Bone marrow (tissue), 2 donors: ENCODE results near the gene RAP1GDS1.
"Not testable (repeated sequence)": the region's sequence is repeated elsewhere in the genome, so short reads cannot be mapped to it uniquely, and the experiment has no call there.

Source experiments
- DNase-seq, 2 donors: peaks; one replicate each; lab custom pipeline; 2025; lab: John Stamatoyannopoulos, UW

RAP1GDS1 gene

GRCh38 chr4:98352396-98352795 lies 91.2 kb downstream of the RAP1GDS1 start:
- DNase-seq: peak in 1 of 2 donors; percentile 13

DNA sequence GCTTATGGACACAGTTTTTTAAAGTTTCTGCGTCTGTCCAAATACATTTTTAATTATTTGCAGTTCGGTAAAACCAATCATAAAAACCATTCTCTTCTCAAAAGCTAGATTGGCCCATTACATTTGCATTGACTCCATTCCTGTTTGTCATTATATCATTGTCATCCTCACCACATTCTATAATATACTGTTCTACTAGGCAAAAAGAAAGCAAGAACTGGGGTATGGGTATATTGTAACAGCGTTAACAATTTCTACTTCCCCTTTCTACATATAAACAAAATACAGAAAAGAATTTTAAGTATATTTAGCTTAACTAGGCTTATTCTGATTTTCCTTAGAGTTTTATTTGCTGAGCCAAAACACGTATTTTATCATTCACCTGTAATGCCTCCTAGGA lies 91.8 kb downstream of the RAP1GDS1 start:
- peak in 1 of 2 donors; percentile 60 for DNase-seq

DNA sequence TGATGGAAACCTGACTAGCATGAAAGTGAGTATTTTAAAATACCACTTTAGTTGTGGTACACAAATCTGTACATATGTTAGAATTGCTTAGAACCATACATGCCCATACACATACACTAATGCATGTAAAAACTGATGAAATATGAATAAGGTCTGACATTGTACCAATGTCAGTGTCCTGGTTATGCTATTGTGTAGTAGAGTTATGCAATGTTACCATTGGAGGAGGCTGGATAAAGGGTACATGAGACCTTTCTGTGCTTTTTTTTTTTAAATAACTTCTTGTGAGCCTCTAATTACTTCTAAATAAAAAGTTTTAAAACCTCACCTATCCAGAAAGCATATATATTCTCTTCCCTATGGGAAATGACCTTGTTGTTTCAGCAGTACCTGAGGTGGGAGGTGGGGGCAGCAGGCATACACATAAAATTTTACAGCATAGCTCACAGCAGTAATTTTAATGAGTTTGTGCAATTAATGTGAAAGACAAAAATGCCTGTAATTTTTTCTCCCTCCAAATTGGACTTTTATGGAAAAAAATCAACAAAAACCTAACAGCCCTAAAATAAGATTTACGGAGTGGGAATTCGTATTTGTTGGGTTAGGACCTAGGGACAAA lies 97.6 kb downstream of the RAP1GDS1 start:
- no peak for DNase-seq

DNA sequence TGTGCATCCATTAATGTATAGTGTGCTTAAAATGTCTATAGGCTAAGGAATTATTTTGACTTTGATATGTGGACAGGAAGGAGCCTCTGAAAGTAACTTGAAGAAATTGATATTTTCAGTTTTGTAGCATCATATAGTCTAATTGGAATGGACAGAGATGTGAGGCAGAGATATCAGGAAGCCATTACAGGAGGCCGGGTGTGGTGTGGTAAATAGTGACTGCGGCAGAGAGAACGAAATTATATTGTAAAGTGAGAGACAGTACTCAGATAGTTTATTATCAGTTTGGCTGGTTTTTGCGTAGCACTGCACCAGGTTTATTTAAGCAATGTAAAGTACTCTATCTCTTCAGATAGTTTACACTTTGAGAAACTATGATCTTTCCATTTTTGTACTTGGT lies 98.5 kb downstream of the RAP1GDS1 start:
- no peak for DNase-seq

- DNase-seq: no peak
Measured at GRCh38 chr4:98363431-98363830, 102.2 kb downstream of the RAP1GDS1 start.

DNA sequence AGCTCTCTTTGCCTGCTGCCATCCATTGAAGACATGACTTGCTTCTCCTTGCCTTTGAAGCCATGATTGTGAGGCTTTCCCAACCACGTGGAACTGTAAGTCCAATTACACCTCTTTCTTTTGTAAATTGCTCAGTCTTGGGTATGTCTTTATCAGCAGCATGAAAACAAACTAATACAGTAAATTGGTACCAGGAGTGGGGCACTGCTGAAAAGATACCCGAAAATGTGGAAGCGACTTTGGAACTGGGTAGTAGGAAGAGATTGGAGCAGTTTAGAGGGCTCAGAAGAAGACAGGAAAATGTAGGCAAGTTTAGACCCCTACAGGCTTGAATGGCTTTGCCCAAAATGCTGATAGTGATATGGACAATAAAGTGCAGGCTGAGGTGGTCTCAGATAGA lies 105.1 kb downstream of the RAP1GDS1 start:
- DNase-seq: not testable (repeated sequence)

DNA sequence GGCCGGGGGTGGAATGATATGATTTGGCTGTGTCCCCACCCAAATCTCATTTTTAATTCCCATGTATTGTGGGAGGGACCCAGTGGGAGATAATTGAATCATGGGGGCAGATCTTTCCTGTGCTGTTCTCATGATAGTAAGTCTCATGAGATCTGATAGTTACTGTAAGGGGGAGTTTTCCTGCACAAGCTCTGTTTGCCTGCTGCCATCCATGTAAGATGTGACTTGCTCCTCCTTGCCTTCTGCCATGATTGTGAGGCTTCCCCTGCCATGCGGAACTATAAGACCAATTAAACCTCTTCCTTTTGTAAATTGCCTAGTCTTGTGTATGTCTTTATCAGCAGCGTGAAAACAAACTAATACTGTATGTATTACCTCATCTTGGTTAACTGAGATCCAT lies 106.8 kb downstream of the RAP1GDS1 start:
- not testable (repeated sequence) for DNase-seq

- no peak for DNase-seq
Measured at GRCh38 chr4:98369322-98369721, 108.1 kb downstream of the RAP1GDS1 start.

DNA sequence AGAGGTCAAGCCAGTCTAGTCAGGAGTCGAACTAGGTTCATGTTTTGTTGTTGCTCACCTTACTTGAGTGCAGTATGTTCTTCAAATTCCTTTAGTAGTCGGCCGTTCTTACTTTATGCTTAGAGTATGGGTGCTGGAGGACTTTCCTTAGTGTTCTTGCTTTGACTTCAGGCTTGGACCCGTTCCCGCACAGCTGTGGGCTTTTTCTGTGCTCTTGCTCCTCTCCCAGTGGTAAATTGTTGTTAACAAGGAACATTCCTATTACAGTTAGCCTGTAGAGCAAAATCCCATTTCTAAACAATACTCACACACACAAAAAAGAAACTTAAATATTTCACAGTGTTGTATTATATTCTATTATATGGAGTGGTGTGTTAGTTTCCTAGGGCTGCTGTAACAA lies 113.5 kb downstream of the RAP1GDS1 start:
- DNase-seq: no peak

DNA sequence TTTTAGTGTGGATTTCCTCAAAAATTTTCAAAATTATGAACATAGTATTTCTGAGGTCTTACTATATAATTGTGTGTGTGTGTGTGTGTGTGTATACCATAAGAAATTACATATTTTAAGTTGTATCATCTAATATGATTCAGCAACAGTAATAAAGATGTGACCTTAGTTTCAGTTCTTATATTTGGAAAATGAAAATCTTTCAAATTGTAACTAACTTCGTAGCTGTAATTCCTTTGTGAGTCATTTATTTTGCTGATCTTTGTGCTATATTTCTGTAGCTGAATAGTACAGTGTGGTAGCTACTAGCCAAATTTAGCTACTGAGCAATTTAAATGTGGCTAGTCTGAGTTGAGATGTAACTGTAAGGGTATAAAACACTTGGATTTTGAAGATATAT lies 116.4 kb downstream of the RAP1GDS1 start:
- no peak for DNase-seq

DNA sequence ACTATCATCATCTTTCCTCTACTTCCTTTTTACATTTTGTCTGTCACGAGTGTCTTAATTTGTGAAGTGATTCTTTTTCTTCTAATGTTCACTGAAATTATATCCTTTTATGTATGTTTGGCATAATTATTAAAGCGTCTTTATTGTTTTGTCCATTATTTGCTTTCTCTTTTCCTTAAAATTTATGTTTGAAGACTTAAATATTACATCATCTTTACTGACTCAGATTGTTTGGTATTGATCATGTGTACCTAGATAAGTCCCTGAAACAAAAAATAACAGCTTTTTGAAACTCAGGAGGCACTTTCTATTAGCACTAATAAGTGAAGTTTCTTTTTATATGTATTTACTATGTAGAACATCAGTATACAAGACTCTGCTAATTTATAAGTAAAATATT lies 120.1 kb downstream of the RAP1GDS1 start:
- DNase-seq: no peak

GRCh38 chr4:98383431-98384106 lies 122.4 kb downstream of the RAP1GDS1 start:
- DNase-seq: no peak

DNA sequence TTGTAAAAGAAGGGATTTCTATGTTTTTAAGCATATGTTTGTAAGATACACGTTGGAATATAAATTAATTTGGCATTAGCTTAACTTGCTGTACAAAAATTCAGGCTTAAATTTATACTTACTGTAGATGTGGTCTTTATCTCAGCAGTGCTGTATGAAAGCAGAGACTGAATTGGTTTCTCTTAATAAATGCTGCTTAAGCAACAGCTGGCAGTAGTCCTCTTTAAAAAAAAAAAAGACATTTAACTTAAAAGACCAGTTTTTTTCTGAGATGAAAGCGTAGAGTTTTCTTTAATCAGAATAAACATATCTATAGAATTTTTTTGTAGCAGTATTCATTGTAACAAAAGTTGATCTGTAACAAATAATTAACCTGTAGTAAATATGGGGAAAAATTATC lies 124.6 kb downstream of the RAP1GDS1 start:
- no peak for DNase-seq

DNA sequence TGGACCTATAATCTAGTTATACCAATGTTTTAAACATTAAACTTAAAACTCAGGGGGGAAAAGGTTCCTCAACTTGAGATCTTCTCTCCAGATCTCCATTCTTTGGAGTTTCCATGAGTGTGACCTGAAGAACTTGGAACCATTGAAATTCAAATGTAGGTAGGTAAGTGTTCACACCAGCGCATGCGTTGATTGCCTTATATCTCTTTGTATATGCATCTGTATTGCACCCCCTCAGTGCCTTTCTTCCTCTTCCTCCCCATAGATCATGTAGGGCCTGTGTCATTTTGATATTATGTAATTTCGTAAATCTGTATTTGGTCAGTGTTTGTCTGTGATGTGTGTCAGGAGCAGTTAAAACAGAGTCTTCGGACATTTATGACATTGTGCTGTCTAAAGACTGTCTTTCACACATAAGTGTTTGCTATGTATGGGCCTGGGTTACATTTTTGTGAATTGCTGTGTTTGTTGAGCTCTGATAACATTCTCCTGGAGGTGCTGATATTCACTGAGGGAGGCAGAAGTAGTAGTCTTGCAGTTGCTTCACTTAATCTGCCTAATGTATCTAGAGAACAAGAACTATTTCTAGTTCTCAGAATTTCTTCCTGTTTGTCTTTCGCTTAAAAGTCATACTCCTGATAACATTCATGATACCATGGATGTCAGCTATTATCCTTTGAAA lies 126.3 kb downstream of the RAP1GDS1 start:
- no peak for DNase-seq

DNA sequence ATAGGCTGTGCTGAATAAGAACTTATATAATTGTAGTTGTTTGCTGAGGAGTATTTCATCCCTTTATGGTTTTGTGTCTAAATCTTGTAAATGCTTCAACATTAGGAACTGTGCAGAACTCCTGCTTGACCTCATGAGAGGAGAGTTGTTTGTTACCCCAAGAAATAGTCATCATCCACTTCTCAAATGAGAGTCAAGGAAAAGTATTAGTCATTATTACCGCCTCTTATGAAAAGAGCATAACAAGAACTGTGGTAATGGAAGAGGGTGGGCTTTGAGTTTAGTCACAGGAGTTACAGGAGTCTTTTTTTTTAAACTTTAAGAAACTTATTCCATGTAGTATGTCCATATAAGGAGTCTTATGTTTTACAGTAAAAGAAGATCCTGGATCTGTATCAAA lies 132.9 kb downstream of the RAP1GDS1 start:
- no peak for DNase-seq

DNA sequence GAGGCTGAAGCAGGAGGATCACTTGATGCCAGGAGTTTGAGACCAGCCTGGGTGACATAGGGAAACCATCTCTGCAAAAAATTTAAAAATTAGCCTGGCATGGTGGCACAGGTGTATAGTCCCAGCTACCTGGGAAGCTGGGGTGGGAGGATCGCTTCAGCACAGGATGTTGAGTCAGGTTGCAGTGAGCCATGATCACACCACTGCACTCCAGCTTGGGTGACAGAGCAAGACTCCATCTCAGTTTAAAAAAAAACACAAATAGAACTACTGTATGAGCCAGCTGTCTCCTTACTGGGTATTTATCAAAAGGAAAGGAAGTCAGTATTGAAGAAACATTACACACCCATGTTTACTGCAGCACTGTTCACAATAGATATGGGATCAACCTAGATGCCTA lies 138.7 kb downstream of the RAP1GDS1 start:
- no peak for DNase-seq

- DNase-seq: no peak
Measured at GRCh38 chr4:98406819-98407218, 145.6 kb downstream of the RAP1GDS1 start.

GRCh38 chr4:98411731-98412130 lies 150.5 kb downstream of the RAP1GDS1 start:
- no peak for DNase-seq

DNA sequence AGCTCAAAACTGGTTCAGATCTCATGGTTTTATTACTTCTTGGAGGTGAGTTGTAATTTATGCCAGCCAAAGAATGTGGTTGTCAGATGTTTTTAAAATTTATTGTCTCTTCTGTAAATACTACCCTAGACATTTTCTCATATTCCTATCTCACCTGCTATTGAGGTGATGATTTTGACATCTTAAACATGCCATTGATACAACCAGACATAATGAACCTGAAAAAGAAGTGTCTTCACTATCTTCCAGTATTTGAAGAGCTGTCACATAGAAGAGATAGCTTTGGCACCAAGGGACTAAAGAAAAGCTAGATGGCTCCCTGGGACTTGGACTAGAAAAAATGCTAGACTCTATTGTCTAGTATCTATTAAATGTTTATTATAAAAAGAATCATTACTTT lies 155.7 kb downstream of the RAP1GDS1 start:
- no peak for DNase-seq

GRCh38 chr4:98420151-98420550 lies 159.0 kb downstream of the RAP1GDS1 start:
- not testable (repeated sequence) for DNase-seq

DNA sequence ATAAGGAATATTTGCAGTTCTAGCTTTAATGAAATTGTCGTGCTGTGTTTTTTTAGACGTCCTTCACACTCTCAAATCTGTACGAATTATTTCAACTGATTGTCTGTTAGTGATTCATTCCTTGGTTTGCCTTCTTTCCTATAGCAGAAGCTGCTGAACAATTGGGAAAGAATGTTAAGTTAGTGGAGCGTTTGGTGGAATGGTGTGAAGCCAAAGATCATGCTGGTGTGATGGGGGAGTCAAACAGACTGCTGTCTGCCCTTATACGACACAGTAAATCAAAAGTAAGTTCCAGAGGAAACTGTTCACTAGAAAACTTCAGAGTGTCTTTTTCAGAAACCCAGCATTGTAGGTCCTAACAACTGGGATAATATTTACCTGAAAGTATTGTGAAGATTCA lies 159.9 kb downstream of the RAP1GDS1 start:
- DNase-seq: no peak

GRCh38 chr4:98423009-98423408 lies 161.8 kb downstream of the RAP1GDS1 start:
- DNase-seq: no peak

DNA sequence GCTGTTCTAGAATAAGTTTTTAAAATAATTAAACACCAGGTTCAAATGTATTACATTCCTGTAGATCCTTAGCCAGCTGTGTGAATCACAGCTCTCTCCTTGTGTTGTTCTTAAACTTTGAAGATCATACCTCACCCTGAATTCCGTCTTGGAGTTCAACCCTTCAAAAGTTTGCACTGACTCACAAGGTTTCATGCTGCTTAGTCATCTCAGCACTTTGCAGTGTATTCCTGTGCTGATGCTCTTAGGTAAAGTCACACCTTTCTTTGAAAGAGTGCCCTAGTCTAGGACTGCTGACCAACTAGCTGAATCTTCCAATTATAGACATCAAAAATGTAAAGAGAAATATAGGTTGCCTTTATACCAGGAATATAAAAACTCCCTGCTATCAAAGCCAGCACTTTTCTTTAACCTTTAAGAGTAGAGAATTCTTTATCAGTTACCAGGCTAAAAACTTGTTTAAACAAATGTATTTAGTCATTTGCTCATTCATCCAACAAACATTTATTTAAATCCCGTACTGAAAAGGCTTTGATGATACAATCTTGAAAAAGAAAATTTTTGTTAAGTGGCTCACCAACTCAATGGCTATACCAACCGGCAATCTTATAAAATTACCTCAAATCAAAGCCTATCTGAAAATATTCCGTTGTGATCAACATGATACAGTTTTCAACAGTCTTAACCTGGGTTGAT lies 169.7 kb downstream of the RAP1GDS1 start:
- no peak for DNase-seq
